ENCODE results near the gene FSTL1.
"Not testable (repeated sequence)": the region's sequence is repeated elsewhere in the genome, so short reads cannot be mapped to it uniquely, and the experiment has no call there.

The FSTL1 gene

GRCh38 chr3:120410541-120410940 lies 40.3 kb downstream of the FSTL1 start:
- peak; percentile 33 for DNase-seq

- no peak for DNase-seq
These were observed 40.7 kb downstream of the FSTL1 start for GRCh38 chr3:120410116-120410515.

GRCh38 chr3:120407508-120408287 lies 43.1 kb downstream of the FSTL1 start:
- DNase-seq, result no peak

- no peak for DNase-seq
These were observed 45.9 kb downstream of the FSTL1 start for GRCh38 chr3:120404876-120405275.

GRCh38 chr3:120402257-120402656 lies 48.5 kb downstream of the FSTL1 start:
- no peak for DNase-seq

DNA sequence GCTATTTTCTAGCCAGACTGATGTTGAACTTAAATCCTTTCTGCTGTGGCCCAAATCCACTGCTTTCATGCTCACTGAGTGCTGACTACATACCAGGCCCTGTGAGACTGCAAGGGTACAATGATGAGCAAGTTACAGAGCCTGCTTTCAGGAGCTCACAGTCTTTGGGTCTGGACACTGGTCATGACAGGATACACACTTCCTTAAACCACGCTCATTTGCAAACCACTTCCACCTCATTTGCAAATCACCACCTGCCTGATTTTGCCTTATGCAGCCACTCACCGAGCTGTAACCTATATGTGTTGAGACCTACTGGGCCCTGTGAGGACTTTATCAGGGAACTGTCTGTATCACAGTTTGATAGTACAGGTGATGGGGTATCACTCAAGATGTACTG lies 51.4 kb downstream of the FSTL1 start:
- DNase-seq, result no peak

GRCh38 chr3:120396469-120396868 lies 54.3 kb downstream of the FSTL1 start:
- DNase-seq, result no peak

GRCh38 chr3:120394347-120394746 lies 56.4 kb downstream of the FSTL1 start:
- no peak for DNase-seq

- DNase-seq, result no peak
These were observed 57.0 kb downstream of the FSTL1 start for GRCh38 chr3:120393761-120394160.

DNA sequence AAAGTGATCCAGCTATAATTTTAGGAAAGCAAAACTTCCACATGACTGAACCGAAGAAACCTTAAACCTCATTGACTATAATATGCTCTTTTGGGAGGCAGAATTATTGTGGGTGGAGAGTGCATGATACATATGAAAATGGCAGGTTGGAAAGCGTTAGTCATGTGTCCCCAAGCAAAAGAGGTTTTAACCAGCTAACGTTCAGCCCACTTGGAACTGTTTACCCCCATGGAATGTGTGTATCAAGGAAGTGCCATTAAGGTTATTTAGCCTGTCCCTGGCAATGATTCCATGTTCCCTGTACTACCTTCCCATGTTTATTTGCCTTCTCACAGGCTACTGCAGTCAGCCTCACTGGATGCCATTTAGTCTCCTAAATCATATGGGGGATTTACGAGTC lies 57.5 kb downstream of the FSTL1 start:
- no peak for DNase-seq

GRCh38 chr3:120382941-120383447 lies 67.8 kb downstream of the FSTL1 start:
- no peak for DNase-seq

GRCh38 chr3:120381503-120381902 lies 69.3 kb downstream of the FSTL1 start:
- DNase-seq, result no peak

GRCh38 chr3:120377948-120378347 lies 72.8 kb downstream of the FSTL1 start:
- not testable (repeated sequence) for DNase-seq

- no peak for DNase-seq
These were observed 80.3 kb downstream of the FSTL1 start for GRCh38 chr3:120370463-120370862.

DNA sequence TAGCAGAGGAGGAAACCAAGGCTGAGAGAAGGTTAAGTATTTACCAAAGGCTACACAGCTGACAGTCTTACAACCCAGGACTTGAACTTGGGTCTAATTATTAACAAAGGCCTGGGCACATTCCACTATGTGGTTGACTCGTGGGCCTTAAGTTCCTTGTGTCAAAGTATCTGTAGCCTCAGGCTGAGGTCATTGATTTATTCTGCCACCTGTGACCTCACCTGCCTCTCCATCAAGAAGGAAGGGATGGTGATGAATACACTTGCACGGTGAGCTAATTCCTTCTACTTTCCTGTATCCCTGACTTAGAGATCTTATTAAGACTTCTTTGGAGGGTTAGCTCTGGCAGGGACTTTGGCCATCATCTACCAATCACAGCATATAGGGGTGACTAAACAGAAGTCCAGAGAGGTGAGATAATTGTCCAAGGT lies 81.7 kb downstream of the FSTL1 start:
- DNase-seq, result no peak

DNA sequence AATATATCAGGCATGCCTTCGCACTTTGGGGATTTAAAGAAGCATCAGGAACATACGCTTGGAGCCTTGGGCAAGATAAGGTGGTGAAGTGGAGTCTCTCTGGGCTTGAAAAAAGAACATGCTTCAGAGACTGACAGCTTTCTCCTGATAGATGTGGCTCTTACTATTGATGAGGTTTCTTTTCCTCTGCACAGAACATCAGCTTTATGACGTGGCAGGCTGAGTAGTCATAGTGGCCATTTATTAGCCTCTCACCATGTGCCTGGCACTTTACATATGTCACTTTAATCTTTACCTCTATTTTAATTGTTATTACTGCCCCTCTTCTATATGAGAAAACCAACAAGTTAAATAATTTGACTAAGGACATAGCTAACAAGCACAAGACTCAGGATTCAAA lies 82.6 kb downstream of the FSTL1 start:
- DNase-seq, result no peak

DNA sequence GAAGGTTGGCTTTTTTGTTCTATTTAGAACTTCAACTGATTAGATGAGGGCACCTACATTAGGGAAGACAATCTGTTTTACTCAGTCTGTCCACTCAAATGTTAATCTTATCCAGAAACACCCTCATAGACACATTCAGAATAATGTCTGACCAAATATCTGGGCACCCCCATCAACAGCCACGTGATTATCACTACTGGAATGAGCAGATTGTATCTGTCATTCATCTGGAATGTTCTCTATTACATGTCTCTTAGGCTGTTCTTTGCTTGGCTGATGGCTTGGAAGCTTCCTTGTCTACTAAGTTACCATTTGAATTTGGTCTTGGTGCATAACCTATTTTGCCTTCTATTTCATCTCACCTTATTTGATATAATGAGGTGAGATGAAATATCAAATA lies 86.0 kb downstream of the FSTL1 start:
- DNase-seq, result no peak

GRCh38 chr3:120364101-120364500 lies 86.7 kb downstream of the FSTL1 start:
- no peak for DNase-seq

- DNase-seq, result no peak
These were observed 93.0 kb downstream of the FSTL1 start for GRCh38 chr3:120357807-120358206.

- DNase-seq, result no peak
These were observed 95.3 kb downstream of the FSTL1 start for GRCh38 chr3:120355486-120355885.

DNA sequence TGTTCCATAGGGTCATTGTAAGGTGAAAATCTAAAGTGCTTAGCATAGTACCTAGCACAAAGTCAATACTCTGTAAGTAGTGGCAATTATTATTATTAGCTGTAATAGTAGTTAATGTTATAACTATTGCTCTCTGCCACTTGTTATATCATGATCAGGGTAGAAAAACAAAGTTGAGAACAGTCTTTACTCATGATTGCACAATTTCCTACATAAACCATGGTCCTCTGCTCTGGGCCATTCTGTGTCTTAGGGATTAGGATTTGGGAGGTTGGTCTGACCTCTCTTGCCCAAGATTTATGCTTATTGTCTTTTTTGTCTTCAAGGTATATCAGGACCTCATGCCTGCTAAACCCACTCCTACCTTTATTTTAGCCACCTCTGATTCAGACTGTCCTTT lies 97.3 kb downstream of the FSTL1 start:
- DNase-seq, result no peak

GRCh38 chr3:120352017-120352416 lies 98.8 kb downstream of the FSTL1 start:
- no peak for DNase-seq

DNA sequence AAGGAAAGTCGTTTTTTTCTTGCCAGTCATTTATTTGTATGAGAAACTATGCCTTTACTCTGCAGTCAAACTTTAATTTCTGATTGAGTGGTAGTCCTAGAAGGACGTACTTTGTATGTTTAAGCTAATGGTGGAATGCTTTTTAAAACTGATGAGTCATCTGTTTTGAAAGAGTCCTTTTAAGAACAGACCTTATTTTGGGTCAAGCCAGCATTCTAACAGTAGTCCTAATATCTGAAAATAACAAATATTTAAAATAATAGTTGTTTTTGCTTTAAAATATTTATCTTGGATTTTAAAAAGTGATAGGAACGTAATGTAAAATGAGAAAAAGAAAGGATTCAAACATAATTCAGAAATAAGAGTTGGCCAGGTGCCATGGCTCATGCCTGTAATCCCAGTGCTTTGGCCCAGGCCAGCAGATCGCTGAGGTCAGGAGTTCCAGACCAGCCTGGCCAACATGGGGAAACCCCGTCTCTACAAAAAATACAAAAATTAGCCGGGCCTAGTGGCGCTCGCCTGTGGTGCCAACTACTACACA lies 100.3 kb downstream of the FSTL1 start:
- DNase-seq, result no peak

DNA sequence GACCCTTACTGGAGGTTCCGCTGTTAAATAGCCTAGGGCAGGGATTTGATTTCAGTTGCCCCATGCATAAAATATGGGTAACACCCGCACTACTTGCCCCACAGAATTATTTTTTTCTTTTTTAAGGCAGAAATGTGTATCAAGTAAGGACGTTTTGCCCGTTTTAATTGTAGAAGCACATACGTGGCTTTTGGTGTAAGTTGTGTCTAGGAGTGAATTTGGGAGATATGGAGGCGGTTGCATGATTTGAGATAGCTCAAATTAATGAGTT lies 101.0 kb downstream of the FSTL1 start:
- no peak for DNase-seq

Measured in femur (tissue), 1 donor.